Measurements from ENCODE around the gene CLEC9A.
"Not testable (repeated sequence)": the region's sequence is repeated elsewhere in the genome, so short reads cannot be mapped to it uniquely, and the experiment has no call there.

CLEC9A gene

GRCh38 chr12:10030446-10030845, at the start of gene CLEC9A:
TSS of gene CLEC9A (plus strand) at chr12:10030682. CDS start at chr12:10052688, 22,006 bp downstream.
- no peak for DNase-seq

- no peak for DNase-seq
Observed at GRCh38 chr12:9991876-9992275, 38.6 kb upstream of the CLEC9A start.

GRCh38 chr12:9992296-9992695, 38.2 kb upstream of the CLEC9A start:
- DNase-seq: no peak

DNA sequence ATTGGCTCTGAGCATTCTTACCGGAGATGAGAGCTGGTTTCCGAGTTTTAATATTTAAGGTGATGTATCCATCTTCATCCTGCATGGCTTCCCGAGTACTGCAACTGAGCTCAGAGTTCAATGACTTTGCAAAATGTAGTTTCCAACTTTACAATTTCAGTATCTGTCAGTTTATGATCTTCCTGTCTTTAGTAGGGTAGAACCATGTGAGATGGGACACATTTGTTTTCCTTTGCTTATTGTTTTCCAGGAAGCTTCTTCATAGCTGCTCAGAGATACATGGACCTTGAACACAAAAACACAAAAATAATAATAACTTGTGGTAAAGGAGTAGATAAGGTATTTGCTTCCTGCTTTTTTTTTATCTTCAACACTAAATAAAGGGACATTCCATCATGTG, 31.5 kb upstream of the CLEC9A start, which contains the start of gene CLEC1B:
TSS of gene CLEC1B (minus strand) at position 106 of the 400 bp plus-strand sequence. CDS start at position 85, 21 bp downstream.
- no peak for DNase-seq

GRCh38 chr12:10001171-10001776, 29.2 kb upstream of the CLEC9A start:
- no peak for DNase-seq

DNA sequence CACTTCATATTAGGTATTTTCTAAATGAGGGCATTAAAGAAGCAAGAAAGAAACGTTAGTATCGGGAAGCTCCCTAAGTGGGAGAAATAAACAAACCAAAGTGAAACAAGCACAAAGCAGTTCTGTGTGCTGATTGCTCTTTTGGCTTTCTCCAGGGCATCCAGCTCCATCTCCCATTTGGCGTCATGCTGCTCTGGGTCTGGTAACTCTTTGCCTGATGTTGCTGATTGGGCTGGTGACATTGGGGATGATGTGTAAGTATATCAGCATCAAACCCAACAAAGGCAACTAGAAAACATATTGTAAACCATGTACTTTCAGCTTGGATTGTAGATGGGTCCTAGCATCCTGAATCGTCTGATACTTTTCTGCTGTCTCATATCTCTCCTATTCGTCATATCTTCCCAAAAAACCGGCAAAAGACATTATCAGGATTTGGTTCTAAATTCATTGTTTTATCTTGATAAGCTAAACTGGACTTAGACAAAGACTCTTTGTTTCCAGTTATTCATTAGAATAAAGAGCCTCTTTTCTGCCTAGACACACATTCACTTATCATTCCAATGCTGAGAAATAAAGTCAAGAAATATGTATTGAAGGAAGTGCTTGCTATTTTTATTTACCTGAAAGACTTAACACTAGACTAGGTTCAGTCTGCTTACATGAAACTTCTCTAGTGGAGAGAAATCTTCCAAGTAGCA, 17.7 kb upstream of the CLEC9A start:
- no peak for DNase-seq

DNA sequence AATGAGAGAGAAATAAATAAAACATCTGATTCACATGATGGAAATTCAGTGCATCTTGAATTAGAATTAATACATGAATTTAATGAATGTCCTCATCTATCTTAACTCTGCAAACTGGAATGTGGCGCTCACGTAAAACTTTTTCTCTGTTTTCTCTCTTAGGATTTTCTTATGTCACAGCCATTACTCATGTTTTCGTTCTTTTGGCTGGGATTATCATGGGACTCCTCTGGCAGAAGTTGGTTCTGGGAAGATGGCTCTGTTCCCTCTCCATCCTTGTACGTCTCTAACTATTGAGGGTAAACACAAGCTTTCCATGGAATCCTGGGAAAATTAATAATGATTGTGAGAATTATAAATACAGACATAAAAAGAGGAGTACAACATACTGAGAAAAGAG, 15.0 kb upstream of the CLEC9A start:
- DNase-seq: no peak

- no peak for DNase-seq
Observed at GRCh38 chr12:10016881-10017280, 13.6 kb upstream of the CLEC9A start.

- no peak for DNase-seq
Observed at GRCh38 chr12:10018386-10018785, 12.1 kb upstream of the CLEC9A start.

- no peak for DNase-seq
Observed at GRCh38 chr12:10021342-10021741, 9.1 kb upstream of the CLEC9A start.

- no peak for DNase-seq
Observed at GRCh38 chr12:10025236-10025635, 5.2 kb upstream of the CLEC9A start.

DNA sequence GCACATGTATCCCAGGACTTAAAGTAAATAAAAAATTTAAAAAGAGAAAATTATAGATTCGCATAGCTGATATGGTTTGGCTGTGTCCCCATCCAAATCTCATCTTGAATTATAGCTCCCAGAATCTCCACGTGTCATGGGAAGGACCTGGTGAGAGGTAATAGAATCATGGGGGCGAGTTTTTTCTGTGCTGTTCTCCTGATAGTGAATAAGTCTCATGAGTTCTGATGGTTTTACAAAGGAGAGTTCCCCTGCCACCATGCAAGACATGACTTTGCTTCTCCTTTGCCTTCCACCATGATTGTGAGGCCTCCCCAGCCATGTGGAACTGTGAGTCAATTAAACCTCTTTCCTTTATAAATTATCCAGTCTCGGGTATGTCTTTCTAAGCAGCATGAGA, 3.8 kb upstream of the CLEC9A start:
- not testable (repeated sequence) for DNase-seq

DNA sequence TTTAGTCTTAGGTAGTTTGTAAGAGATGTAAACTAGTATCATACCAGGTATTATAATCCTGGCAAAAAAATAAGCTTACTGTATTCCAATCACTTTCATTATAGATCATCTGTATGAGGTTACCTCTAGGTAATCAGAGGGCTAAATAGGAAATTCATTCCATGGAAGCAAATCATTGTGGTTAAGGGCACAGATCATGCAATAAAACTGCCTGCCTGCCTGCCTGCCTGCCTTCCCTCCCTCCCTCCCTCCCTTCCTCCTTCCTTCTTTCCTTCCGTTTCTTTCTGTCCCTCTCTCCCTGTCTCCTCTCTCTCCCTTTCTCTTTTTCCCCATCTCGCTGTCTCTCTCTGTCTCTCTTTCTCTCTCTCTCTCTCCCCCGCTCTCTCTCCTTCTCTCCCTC, 3.2 kb upstream of the CLEC9A start:
- no peak for DNase-seq

GRCh38 chr12:10027721-10028120, 2.8 kb upstream of the CLEC9A start:
- DNase-seq: no peak

DNA sequence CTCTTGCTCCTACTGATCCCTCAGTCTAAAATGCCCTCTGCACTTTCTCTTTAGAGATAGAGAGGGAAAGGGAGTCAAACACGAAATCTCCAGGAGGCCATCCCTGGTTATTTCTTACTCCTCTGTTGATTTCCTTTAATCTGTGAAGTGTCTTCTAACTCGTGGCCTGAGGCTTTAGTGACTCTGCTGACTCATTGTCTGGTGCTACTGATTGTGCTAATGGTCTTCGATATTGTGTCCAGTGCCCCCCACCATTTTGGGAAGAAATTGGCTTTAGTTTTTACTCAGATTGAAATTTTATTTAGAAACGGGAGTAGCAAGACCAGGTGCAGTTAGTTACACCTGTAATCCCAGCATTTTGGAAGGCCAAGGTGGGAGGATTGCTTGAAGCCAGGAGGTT, 839 bp downstream of the CLEC9A start:
- DNase-seq: no peak

DNA sequence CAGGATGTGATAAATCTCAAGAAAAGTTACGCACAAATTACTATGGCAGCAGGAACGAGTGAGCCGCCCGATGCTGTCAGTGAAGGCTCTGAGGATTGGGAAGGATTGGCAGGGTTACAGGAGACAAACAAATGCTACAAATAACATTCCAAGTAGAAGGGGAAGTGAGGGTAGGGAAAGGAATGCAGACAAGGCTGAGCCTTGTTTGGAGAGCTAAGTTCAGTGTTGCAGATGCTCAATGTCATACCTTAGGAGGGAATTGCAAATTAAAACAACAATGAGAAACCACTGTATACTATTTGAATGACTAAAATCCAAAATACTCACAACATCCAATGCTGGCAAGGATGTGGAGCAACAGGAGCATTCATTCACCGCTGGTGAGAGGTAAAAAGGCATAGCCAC, 1.3 kb downstream of the CLEC9A start:
- no peak for DNase-seq

GRCh38 chr12:10033783-10034545, 3.5 kb downstream of the CLEC9A start:
- no peak for DNase-seq

DNA sequence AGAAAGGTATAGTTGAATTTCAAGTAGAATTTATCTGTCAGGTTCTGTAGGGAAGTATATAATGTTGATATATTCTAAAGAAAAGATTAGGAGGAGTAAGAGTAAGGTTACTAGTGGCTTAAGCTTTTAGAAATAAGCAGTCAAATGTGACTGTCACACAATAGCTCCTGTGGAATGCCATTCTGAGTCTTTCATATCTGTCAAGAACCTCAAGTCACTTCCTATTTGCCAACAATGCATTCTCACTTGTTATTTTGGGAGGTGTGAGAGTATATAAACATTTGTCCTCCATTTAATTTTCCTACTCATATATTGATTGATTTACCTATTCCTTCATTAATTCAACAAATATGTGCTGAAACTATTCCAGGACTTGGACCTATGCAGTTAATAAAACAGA, 11.7 kb downstream of the CLEC9A start:
- no peak for DNase-seq

DNA sequence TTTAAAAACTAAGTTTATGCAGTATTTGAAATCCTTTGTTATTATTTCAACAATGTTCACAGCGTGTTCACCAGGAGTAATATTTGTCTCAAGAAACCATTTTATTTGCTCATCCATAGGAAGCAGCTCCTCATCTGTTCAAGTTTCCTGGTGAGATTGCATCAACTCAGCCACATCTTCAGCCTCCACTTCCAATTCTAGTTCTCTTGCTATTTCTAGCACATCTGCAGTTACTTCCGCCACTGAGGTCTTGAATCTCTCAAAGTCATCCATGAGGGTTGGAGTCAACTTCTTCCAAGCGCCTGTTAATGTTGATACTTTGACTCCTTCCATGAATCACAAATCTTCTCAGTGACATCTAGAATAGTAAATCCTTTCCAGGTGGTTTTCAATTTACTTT, 18.0 kb downstream of the CLEC9A start:
- DNase-seq: no peak

DNA sequence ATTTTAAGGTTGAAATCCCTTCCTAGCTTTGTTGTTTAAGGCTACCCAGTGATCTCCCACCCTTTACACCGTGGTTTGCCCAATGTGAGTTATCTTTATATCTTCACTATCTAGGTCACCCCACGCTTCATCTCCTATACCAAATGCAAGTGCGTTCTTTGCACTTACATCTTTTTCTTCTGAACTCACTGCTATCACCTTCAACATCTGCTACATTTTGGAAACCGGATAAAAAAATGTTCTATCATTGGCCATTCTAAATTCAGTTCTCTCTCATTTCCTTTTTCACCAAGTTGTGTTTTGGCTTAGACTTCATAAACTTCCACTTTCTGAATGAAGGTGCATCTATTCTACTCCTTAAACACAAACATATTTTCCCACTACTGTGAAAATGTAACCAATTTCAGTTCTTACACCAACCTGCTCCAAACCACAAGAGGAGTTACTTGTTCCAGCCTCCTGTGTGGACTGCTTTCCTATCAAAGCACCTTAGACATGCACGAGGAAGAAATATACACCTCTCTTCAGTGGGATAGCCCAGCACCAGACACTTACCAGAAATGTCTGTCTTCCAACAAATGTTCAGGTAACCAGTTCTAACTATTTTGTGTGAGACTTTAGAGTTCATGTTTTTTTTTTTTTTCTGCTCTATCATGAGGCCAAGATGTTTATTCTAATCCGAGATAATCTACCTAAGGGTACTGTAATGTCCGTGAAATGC, 21.9 kb downstream of the CLEC9A start:
- no peak for DNase-seq

DNA sequence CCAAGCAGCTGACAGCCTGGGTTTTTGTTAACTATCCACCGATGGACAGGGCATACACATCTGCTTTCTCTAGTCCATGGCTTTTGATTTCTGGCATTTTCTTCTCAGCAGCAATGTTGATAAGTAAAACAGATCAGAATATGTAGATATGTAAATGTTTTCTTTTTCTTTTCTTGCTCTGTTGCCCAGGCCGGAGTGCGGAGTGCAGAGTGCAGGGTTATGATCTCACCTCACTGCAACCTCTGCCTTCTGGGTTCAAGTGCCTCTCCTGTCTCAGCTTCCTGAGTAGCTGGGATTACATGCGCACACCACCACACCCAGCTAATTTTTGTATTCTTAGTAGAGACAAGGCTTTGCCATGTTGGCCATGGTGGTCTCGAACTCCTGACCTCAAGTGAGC, 27.9 kb downstream of the CLEC9A start:
- no peak for DNase-seq

GRCh38 chr12:10065241-10065640, 34.8 kb downstream of the CLEC9A start:
- DNase-seq: no peak

GRCh38 chr12:10067264-10067663, 36.8 kb downstream of the CLEC9A start:
- no peak for DNase-seq

Measured in stimulated activated CD4-positive, alpha-beta T cell treated with anti-CD3 and anti-CD28 coated beads, Interleukin-2, amount 100 ng/mL, for 48 hours (primary cell).